Amniotic stem cell (primary cell): ENCODE results near the gene TTLL1.

Experiments
- DNase-seq: peaks from one replicate; lab custom pipeline; 2025; lab: John Stamatoyannopoulos, UW

Gene TTLL1

GRCh38 chr22:43088984-43089717, at the start of gene TTLL1:
Gene TTLL1, minus strand, starts transcription at chr22:43089391. Its CDS starts 13,805 bp downstream, at chr22:43075586.
- peak; percentile 58 for DNase-seq

GRCh38 chr22:43136801-43137200, 47.6 kb upstream of the TTLL1 start:
- DNase-seq: no peak

- DNase-seq: no peak
Measured at GRCh38 chr22:43136255-43136654, 47.1 kb upstream of the TTLL1 start.

GRCh38 chr22:43135565-43135964, 46.4 kb upstream of the TTLL1 start:
- no peak for DNase-seq

GRCh38 chr22:43134553-43134952, 45.4 kb upstream of the TTLL1 start:
- DNase-seq: no peak

GRCh38 chr22:43133401-43133800, 44.2 kb upstream of the TTLL1 start:
- no peak for DNase-seq

- DNase-seq: no peak
Measured at GRCh38 chr22:43131773-43132501, 42.7 kb upstream of the TTLL1 start.

GRCh38 chr22:43129426-43130425, 40.5 kb upstream of the TTLL1 start:
- DNase-seq: no peak

GRCh38 chr22:43128928-43129424, 39.8 kb upstream of the TTLL1 start:
- no peak for DNase-seq

GRCh38 chr22:43128116-43128515, 38.9 kb upstream of the TTLL1 start:
- no peak for DNase-seq

- no peak for DNase-seq
Measured at GRCh38 chr22:43127166-43127908, 38.1 kb upstream of the TTLL1 start.

- no peak for DNase-seq
Measured at GRCh38 chr22:43126501-43127165, 37.4 kb upstream of the TTLL1 start.

- DNase-seq: no peak
Measured at GRCh38 chr22:43118953-43119458, 29.8 kb upstream of the TTLL1 start.

GRCh38 chr22:43118024-43118849, 29.0 kb upstream of the TTLL1 start:
- DNase-seq: no peak

- no peak for DNase-seq
Measured at GRCh38 chr22:43116932-43117331, 27.7 kb upstream of the TTLL1 start.

- no peak for DNase-seq
Measured at GRCh38 chr22:43114958-43115357, 25.8 kb upstream of the TTLL1 start.

GRCh38 chr22:43113526-43114251, 24.5 kb upstream of the TTLL1 start:
- DNase-seq: no peak

- DNase-seq: no peak
Measured at GRCh38 chr22:43110927-43111623, 21.9 kb upstream of the TTLL1 start.
